Osteocyte (in vitro differentiated cells): ENCODE results near the gene GAS7. TPM values are rescaled to one million over a fixed set of nuclear protein-coding genes. Genes with fewer than 3 reads are reported as not detected.

ENCODE experiments used
- DNase-seq: peaks from one replicate; pipeline ENCODE4 v3.0.0; 2021; ENCODE audit warnings: mixed read lengths; ENCODE audit not compliant: unreplicated experiment; ENCODE audit errors: extremely low spot score
- H3K27ac Mint-ChIP-seq: one replicate; pipeline ENCODE4 v1.8.0; 2021; ENCODE audit warnings: mild to moderate bottlenecking, mixed read lengths; ENCODE audit not compliant: unreplicated experiment
- H3K27me3 Mint-ChIP-seq: one replicate; pipeline ENCODE4 v1.8.0; 2021; ENCODE audit warnings: mixed read lengths; ENCODE audit not compliant: unreplicated experiment
- H3K36me3 Mint-ChIP-seq: one replicate; pipeline ENCODE4 v1.8.0; 2021; ENCODE audit warnings: mixed read lengths; ENCODE audit not compliant: unreplicated experiment
- H3K4me1 Mint-ChIP-seq: one replicate; pipeline ENCODE4 v1.8.0; 2021; ENCODE audit warnings: mixed read lengths; ENCODE audit not compliant: unreplicated experiment
- H3K4me3 Mint-ChIP-seq: one replicate; pipeline ENCODE4 v1.8.0; 2021; ENCODE audit warnings: mild to moderate bottlenecking, moderate library complexity, mixed read lengths; ENCODE audit not compliant: unreplicated experiment
- H3K9me3 Mint-ChIP-seq: one replicate; pipeline ENCODE4 v1.8.0; 2021; ENCODE audit warnings: mixed read lengths; ENCODE audit not compliant: unreplicated experiment
- CTCF ChIP-seq: fragments of 200-600 bp; sonication (generic); IDR thresholded peaks from 2 replicates; pipeline ENCODE4 v1.5.0; 2021; ENCODE audit warnings: antibody characterized with exemption, mild to moderate bottlenecking, moderate library complexity
- total RNA-seq: library from RNA; stranded (reverse); gene quantifications from 2 replicates; pipeline ENCODE4 v1.2.1, GENCODE V29; 2021

GAS7 gene
- total RNA-seq, 1 donor from 2014 or later, result 18.1 TPM

GRCh38 chr17:10046786-10047785 lies 151.3 kb downstream of the GAS7 start:
- Mint-ChIP-seq H3K4me3 (no peak overlapping the region), H3K27ac (no peak overlapping the region), H3K4me1 (peaks cover 2% of the 10 kb centered on the region), H3K9me3 (no peaks in the 10 kb centered on the region), H3K36me3 (no peaks in the 10 kb centered on the region), H3K27me3 (peaks cover 8% of the 10 kb centered on the region)
- no peak for DNase-seq
- no peak for TF ChIP-seq CTCF

GRCh38 chr17:10045871-10046658 lies 152.3 kb downstream of the GAS7 start:
- H3K27ac Mint-ChIP-seq, result no peak overlapping the region
- peaks cover 8% of the 10 kb centered on the region for H3K27me3 Mint-ChIP-seq
- no peak overlapping the region for H3K4me3 Mint-ChIP-seq
- H3K4me1 Mint-ChIP-seq, result peaks cover 2% of the 10 kb centered on the region
- no peak for TF ChIP-seq CTCF
- DNase-seq, result no peak
- no peaks in the 10 kb centered on the region for H3K36me3 Mint-ChIP-seq
- no peaks in the 10 kb centered on the region for H3K9me3 Mint-ChIP-seq

- no peak for TF ChIP-seq CTCF
- Mint-ChIP-seq H3K4me1 (no peaks in the 10 kb centered on the region), H3K4me3 (no peak overlapping the region), H3K36me3 (no peaks in the 10 kb centered on the region), H3K27me3 (peaks cover 8% of the 10 kb centered on the region), H3K27ac (no peak overlapping the region), H3K9me3 (no peaks in the 10 kb centered on the region)
- DNase-seq, result no peak
These were observed 155.7 kb downstream of the GAS7 start for GRCh38 chr17:10042589-10043244.

- TF ChIP-seq CTCF, result no peak
- Mint-ChIP-seq H3K36me3 (no peaks in the 10 kb centered on the region), H3K4me3 (no peak overlapping the region), H3K4me1 (no peaks in the 10 kb centered on the region), H3K9me3 (no peaks in the 10 kb centered on the region), H3K27me3 (peaks cover 5% of the 10 kb centered on the region), H3K27ac (no peak overlapping the region)
- DNase-seq, result no peak
These were observed 156.4 kb downstream of the GAS7 start for GRCh38 chr17:10041916-10042588.
